GM06990 (cell line): Measurements from ENCODE around the gene HYAL1.
"Not testable (repeated sequence)": the region's sequence is repeated elsewhere in the genome, so short reads cannot be mapped to it uniquely, and the experiment has no call there.

ENCODE experiments used
- DNase-seq: peaks from one replicate; pipeline ENCODE4 v3.0.0-alpha.2; 2011; ENCODE audit not compliant: insufficient read length; ENCODE audit errors: extremely low read depth
- H3K27me3 ChIP-seq: replicated peaks from 2 replicates; pipeline ENCODE4 v1.6.0; 2011; ENCODE audit warnings: low read length; ENCODE audit not compliant: control insufficient read depth, insufficient read depth
- H3K36me3 ChIP-seq: 2 replicates; pipeline ENCODE4 v1.5.1; 2011; ENCODE audit warnings: low read length; ENCODE audit not compliant: control insufficient read depth, insufficient read depth
- H3K4me3 ChIP-seq: replicated peaks from 2 replicates; pipeline ENCODE4 v1.5.1; 2011; ENCODE audit warnings: low read depth, mild to moderate bottlenecking, control low read depth, low read length
- CTCF ChIP-seq: IDR thresholded peaks from 2 replicates; pipeline ENCODE4 v1.5.1; 2011; ENCODE audit warnings: low read length, control low read depth, mild to moderate bottlenecking, inconsistent platforms; ENCODE audit not compliant: insufficient read depth, poor library complexity, severe bottlenecking

Gene HYAL1

GRCh38 chr3:50264383-50264963 lies 38.9 kb downstream of the HYAL1 start:
- no peaks in the 10 kb centered on the region for H3K27me3 ChIP-seq
- DNase-seq, result no peak
- TF ChIP-seq CTCF, result no peak
- H3K4me3 ChIP-seq, result no peak overlapping the region
- H3K36me3 ChIP-seq, result no peaks in the 10 kb centered on the region; the same call in 1 of the 2 replicates

- Histone ChIP-seq H3K27me3 (no peaks in the 10 kb centered on the region), H3K36me3 (peaks cover 2% of the 10 kb centered on the region), H3K4me3 (no peak overlapping the region)
- DNase-seq, result no peak
- no peak for TF ChIP-seq CTCF
Measured at GRCh38 chr3:50263478-50264382, 39.6 kb downstream of the HYAL1 start.

GRCh38 chr3:50262778-50263177 lies 40.6 kb downstream of the HYAL1 start:
- Histone ChIP-seq H3K36me3 (peaks cover 8% of the 10 kb centered on the region), H3K4me3 (no peak overlapping the region), H3K27me3 (no peaks in the 10 kb centered on the region)
- TF ChIP-seq CTCF, result no peak
- no peak for DNase-seq

- not testable (repeated sequence) for DNase-seq, H3K27me3 ChIP-seq, H3K4me3 ChIP-seq
Measured at GRCh38 chr3:50262200-50262599, 41.2 kb downstream of the HYAL1 start.

GRCh38 chr3:50261505-50261904 lies 41.9 kb downstream of the HYAL1 start:
- Histone ChIP-seq H3K4me3 (no peak overlapping the region), H3K27me3 (no peaks in the 10 kb centered on the region), H3K36me3 (peaks cover 20% of the 10 kb centered on the region)
- no peak for TF ChIP-seq CTCF
- no peak for DNase-seq

More at GRCh38 chr3:50262200-50262599, 41.2 kb downstream of the HYAL1 start:
- peaks cover 13% of the 10 kb centered on the region for H3K36me3 ChIP-seq

GRCh38 chr3:50260942-50261441 lies 42.4 kb downstream of the HYAL1 start:
- DNase-seq, result no peak
- peaks cover 24% of the 10 kb centered on the region for H3K36me3 ChIP-seq
- no peak for TF ChIP-seq CTCF
- H3K4me3 ChIP-seq, result no peak overlapping the region
- H3K27me3 ChIP-seq, result no peaks in the 10 kb centered on the region
